Neuron (in vitro differentiated cells): ENCODE data around the gene KCNC1.

ENCODE experiments used
- H2AFZ ChIP-seq: one replicate; pipeline ENCODE4 v1.6.1; 2013; ENCODE audit warnings: low read depth, mild to moderate bottlenecking, inconsistent platforms, low read length, moderate library complexity
- H3K27me3 ChIP-seq: one replicate; pipeline ENCODE4 v1.6.1; 2013; ENCODE audit warnings: low read length; ENCODE audit not compliant: insufficient read depth
- H3K36me3 ChIP-seq: one replicate; pipeline ENCODE4 v1.6.1; 2013; ENCODE audit warnings: low read length; ENCODE audit not compliant: insufficient read depth
- H3K4me1 ChIP-seq: one replicate; pipeline ENCODE4 v1.6.1; 2013; ENCODE audit warnings: low read length; ENCODE audit not compliant: insufficient read depth
- H3K4me3 ChIP-seq: 2 replicates; pipeline ENCODE4 v1.5.1; 2013; ENCODE audit warnings: mild to moderate bottlenecking, low read length, moderate library complexity
- H3K9me3 ChIP-seq: one replicate; pipeline ENCODE4 v1.6.1; 2013; ENCODE audit warnings: low read length

KCNC1 gene

DNA sequence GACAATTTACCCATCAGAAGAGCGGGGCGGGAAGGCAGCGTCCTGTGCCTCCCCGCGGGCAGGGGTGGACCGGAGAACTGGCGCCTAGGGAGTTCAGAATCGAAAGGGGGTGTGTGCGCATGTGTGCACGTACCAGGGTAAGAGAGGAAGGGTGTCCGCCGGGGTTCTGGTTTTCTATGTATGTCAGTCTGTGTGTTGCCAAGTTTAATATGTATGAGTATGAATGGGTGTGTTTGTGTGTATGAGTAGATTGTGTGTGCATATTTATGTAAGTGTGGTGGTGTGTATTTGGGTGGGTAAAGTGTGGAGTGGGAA lies 2.0 kb downstream of the KCNC1 start:
- no peaks in the 10 kb centered on the region for H3K36me3 ChIP-seq
- H3K4me3 ChIP-seq: peak overlapping the region; percentile 64
- peaks cover 39% of the 10 kb centered on the region for H3K4me1 ChIP-seq
- H2AFZ ChIP-seq: no peak overlapping the region
- no peaks in the 10 kb centered on the region for H3K27me3 ChIP-seq
- H3K9me3 ChIP-seq: no peaks in the 10 kb centered on the region

DNA sequence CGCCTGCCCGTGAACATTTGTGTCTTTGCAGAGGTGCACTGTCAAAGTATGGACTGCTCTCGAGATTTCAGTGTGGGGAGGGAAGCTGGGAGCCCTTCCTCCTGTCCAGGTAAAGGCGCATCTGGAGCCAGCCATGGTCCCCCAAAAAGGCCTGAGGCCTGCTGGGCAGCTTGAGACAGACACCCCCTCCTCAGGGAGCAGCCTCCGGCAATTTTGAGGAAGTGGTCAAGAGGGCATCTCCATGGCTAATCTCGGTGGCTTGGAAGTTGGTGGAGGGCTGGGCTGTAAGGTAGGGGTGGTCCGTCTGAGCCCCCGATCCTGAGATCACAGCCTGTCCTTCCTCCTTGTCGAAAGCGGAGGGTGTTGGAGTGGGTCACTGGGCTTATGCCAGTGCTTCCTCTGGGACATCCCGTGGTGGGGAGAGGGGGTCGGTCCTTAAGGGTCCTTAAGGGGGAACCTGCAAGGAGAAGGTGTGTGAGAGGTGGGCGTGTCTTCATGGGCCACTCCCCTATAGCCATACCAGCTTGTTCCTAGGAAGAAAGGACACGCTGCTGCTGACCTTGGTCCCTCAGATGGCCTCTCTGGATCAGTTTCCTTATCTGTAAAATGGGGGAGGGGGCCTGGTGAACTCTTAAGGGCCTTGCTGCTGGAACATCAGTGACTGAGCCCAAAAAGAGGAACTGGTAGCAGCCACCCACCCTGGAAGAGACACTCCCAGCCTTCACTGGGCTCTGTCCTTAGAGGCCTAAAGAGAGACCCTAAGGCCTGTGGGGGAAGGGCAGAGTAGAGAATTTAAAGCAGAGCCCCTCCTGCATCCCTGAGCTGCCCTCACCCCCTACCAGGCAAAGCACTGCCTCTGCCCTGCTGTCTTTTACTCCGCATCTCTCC lies 2.6 kb downstream of the KCNC1 start:
- Histone ChIP-seq H3K27me3 (no peaks in the 10 kb centered on the region), H3K4me1 (peaks cover 39% of the 10 kb centered on the region), H3K9me3 (no peaks in the 10 kb centered on the region), H2AFZ (no peak overlapping the region), H3K36me3 (no peaks in the 10 kb centered on the region), H3K4me3 (peak overlapping the region; percentile 64)

DNA sequence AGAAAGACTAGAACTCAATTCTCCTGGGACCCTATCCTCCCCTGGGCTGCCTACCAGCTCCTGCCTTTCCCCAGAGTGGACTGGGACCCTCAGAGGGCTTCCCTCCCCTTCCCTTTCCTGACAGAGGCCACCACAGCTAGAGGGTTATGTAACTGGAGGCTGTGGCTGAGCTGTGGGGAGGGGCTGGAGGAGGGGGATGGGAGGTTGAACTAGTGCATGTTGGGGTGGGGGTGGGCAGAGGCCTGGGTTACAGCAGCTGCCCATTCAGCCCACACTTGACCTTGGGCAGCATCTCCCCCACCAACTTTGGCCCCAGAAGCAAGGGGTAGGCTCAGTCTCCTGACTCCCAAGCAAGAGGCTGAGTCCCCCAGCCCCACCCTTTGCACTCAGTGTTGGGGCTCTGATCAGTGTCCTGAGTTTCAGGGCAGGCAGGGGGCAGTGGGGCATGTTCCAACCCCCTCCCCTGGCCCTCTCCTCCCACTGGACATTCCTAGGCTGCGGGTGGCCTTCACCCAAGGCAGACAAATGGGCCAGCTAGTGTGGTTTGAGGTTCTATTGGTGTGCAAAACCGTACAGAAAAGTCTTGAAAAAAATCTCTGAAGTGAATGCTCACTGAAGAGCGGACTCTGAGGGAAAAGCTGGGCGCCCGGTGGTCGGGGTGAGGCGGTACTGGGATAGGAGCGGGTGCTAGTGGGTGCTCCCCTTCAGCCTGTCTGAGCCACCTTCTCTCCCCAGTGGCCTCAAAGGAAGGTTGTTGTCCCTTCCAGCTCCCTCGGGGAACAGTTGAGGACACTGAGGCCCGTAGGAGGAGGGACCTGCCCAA lies 3.8 kb downstream of the KCNC1 start:
- peak overlapping the region; percentile 64 for H3K4me3 ChIP-seq
- no peaks in the 10 kb centered on the region for H3K27me3 ChIP-seq
- no peak overlapping the region for H2AFZ ChIP-seq

DNA sequence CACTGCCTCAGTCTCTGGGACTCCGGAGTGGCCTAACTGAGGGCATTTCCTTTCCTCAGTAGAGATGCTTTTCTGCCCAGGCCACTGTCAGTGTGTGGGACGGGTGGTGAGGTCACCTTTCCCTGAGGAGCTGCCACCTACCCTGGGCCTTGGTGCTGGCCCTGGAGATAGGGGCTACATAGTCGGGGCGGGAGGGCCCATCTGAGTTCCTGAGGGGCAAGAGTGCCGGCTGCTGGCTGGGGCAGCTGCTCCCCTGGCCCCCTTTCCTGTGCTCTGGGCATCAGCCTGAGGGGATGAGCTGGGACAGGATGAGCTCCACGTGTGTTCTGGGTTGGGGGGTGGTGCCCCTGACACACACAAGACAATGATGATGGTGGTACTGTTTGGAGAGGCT lies 5.4 kb downstream of the KCNC1 start:
- H3K4me3 ChIP-seq: no peak overlapping the region

More for the DNA sequence above, 3.8 kb downstream of the KCNC1 start:
- no peaks in the 10 kb centered on the region for H3K9me3 ChIP-seq
- no peaks in the 10 kb centered on the region for H3K36me3 ChIP-seq
- H3K4me1 ChIP-seq: peaks cover 39% of the 10 kb centered on the region

DNA sequence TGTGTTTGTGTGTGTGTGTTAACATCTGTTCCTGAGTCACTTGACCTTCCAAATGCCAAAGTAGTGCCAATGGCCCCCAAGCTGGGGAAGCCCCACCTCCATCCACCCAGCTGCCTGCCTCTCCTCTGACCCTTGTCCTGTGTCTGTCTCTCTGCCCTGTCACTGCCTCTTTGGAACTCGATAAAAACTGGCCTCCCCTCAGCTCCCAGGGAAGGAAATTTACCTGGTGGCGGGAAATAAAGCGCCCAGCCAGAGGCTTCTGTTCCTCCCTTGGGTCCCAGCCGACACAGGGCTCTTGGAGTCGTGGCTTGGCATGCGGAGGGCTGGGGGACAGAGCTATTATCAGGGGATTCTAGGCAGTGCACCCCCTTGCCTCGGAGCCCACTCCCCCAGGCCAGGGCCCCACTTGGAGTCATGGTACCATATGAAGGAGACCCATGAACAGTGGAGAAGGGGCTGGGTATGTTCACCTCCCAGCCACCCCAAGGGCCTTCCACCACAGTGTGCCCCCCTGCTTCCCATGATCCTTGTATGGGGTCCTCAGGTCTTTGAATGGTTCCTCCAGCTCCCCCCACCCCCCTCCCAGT lies 6.2 kb downstream of the KCNC1 start:
- Histone ChIP-seq H3K27me3 (no peaks in the 10 kb centered on the region), H3K4me3 (no peak overlapping the region), H2AFZ (no peak overlapping the region), H3K36me3 (no peaks in the 10 kb centered on the region), H3K9me3 (no peaks in the 10 kb centered on the region), H3K4me1 (peaks cover 39% of the 10 kb centered on the region)

More for the DNA sequence above, 5.4 kb downstream of the KCNC1 start:
- Histone ChIP-seq H3K27me3 (no peaks in the 10 kb centered on the region), H2AFZ (no peak overlapping the region), H3K36me3 (no peaks in the 10 kb centered on the region), H3K9me3 (no peaks in the 10 kb centered on the region), H3K4me1 (peaks cover 39% of the 10 kb centered on the region)

DNA sequence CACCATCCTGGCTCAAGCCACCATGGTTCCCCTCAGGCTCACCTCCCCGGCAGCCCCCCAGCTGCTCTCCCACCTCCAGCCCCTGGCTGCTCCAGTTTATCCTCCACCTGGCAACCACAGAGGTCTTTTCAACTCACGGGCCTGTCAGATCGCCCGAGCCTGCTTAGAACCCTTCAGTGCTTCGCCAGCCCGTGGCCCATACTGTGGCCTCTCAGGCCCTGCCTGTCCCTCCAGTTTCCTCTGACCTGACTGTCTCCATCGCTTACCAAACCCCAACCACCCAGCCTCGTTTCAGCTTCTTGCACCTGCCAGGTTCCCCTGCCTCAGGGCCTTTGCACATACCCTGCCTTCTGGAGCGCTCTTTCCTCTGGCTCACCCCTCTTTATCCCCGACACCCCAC lies 6.9 kb downstream of the KCNC1 start:
- Histone ChIP-seq H3K9me3 (no peaks in the 10 kb centered on the region), H3K4me3 (no peak overlapping the region), H3K27me3 (no peaks in the 10 kb centered on the region), H3K36me3 (no peaks in the 10 kb centered on the region), H3K4me1 (peaks cover 32% of the 10 kb centered on the region), H2AFZ (no peak overlapping the region)

DNA sequence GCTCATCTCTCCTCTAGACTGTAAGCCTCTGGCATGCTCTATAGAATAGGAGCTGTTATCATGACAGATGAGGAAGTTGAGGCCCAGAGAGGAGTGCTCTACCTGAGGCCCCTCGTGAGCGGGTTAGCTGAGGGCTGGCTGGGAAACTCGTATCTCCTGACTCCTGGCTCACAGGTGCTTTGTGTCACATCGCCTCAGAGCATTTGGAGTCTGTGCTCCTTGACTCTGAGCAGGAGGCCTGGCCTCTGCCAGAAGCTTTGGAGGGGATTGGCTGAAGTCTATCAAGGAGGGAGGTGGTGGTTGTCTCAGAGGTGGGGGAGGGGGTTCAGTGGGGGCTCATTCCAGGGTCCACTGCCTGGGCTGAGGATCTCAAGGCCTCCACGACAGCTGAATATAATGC lies 7.4 kb downstream of the KCNC1 start:
- H3K9me3 ChIP-seq: no peaks in the 10 kb centered on the region
- no peaks in the 10 kb centered on the region for H3K36me3 ChIP-seq
- peaks cover 27% of the 10 kb centered on the region for H3K4me1 ChIP-seq
- no peaks in the 10 kb centered on the region for H3K27me3 ChIP-seq
- H2AFZ ChIP-seq: no peak overlapping the region
- H3K4me3 ChIP-seq: no peak overlapping the region

DNA sequence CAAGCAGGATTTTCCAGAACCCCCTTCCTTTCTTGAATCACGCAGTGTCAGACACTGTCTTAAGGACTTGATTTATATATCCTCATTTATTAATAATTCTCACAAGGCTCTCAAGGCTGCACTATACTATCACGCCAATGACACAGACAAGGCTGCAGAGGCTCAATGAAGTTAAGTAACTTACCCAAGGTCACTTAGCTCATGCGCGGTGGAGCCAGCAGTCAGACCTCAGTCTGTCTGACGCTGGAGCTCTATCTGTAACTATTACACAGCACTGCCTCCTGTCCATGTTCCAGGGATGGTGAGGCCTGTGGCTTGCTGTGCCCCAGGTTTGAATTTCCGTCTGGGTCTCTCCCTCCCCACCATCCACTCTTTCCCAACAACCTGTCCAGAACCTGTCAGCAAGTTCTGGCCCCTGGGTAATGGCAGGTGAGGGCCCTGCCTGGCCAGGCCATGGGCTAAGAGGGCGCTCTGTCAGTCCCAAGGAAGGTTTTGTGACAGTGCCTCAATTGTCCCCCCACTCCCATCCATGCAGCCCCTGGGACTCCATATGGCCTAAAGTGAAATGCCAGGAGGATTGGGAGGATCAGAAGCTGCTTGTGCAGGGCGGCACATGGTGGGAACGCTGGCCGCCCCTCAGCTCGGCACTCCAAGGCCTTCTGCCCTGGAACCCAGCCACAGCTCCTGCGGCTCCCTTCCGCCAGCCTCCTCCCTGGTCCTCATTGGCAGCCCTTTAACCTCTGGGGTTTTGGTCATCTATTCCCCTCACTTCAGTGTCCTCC lies 8.6 kb downstream of the KCNC1 start:
- Histone ChIP-seq H3K4me3 (no peak overlapping the region), H3K36me3 (no peaks in the 10 kb centered on the region), H2AFZ (no peak overlapping the region), H3K27me3 (no peaks in the 10 kb centered on the region), H3K4me1 (peaks cover 15% of the 10 kb centered on the region), H3K9me3 (no peaks in the 10 kb centered on the region)

DNA sequence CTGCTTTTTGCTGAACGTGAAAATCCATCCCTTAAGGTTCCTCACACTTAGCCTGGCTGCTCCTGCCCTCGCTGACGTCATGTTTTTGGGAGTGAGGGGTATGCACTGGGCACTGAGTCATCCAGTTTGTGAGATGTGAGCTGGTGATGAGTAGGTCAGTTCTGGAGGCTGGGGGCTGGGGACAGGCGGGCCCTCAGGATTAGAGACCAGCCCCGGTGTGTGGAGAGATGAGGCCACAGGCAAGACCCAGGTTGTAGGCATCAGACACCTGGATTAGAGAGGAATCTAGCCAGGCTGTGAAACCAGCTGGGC lies 9.2 kb downstream of the KCNC1 start:
- Histone ChIP-seq H3K27me3 (no peaks in the 10 kb centered on the region), H3K9me3 (no peaks in the 10 kb centered on the region), H3K4me3 (no peak overlapping the region), H3K4me1 (peaks cover 9% of the 10 kb centered on the region), H3K36me3 (no peaks in the 10 kb centered on the region), H2AFZ (no peak overlapping the region)

DNA sequence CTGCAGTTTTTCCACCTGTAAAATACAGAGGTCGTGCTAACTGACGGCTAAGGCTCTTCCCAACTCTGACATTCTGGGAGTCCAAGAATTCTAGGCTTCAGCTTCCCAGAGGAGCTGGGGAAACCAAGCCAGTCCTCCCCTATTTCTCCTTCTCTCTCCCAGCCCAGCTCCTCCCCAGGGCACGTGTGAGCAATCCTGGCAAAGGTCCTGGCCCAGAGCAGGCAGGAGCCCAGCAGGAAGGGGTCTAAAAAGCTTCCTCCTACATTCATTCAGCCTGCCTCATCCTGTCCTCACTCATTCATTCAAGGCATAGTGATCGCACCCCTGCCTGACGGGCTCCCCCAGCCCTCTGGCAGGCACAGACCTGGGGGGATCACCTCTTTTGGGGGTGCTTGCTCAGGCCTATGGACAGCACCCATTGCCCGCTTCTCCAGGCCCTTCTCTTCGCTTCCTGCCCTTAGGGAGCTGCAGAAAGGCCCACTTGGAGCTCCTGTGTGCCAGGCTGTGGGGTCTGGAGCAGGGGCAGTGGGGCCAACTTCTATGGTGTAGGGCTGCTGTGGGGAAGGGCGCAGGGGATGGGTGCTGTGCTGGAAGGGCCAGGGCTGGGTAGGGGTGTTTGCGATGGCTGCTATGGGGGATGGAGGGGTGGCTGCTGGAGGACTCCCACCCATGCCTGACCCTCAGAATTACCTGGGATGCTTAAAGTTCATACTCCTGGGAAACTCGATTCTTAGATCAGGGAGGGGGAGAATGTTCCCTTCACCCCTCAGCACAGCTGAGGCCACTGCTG lies 9.8 kb downstream of the KCNC1 start:
- no peaks in the 10 kb centered on the region for H3K36me3 ChIP-seq
- no peak overlapping the region for H3K4me3 ChIP-seq
- H2AFZ ChIP-seq: no peak overlapping the region
- H3K27me3 ChIP-seq: no peaks in the 10 kb centered on the region
- no peaks in the 10 kb centered on the region for H3K9me3 ChIP-seq
- H3K4me1 ChIP-seq: peaks cover 4% of the 10 kb centered on the region

DNA sequence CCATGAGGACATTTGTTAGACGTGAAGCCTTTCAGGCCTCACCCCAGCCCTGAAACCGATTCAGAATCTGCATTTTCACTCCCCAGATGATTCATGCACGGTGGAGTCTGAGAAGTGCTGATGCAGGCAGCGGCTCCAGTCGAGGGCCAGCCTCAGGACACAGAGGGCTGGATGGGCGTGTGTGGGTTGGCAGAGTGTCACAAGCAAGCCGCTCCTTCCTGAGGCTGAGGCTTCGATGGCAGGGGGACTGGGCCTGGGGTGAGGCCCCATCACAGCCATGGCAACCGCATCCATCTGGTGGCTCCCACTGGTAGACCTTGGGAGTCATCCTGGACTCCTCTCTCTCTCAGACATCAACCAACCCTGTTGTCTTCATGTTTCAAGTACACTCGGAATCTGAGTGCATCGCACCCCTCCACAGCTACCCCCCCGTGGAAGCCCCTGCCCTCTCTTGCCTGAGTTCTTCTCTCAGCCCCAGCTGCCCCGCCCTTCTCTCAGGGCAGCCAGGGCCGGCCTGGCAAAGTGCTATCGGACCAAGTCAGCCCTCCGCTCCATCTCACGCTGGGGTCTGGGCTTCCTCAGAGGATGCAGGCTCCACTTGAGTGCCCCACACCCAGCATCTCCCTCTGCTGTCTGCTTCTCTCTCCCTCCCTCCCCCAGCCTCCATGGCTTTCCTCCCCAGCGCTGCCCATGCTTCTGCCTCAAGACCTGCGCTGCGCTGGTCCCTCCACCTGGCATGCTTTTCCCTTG lies 10.6 kb downstream of the KCNC1 start:
- H3K9me3 ChIP-seq: no peaks in the 10 kb centered on the region
- no peak overlapping the region for H3K4me3 ChIP-seq
- H3K27me3 ChIP-seq: no peaks in the 10 kb centered on the region
- H3K36me3 ChIP-seq: no peaks in the 10 kb centered on the region
- H2AFZ ChIP-seq: no peak overlapping the region
- H3K4me1 ChIP-seq: no peaks in the 10 kb centered on the region

DNA sequence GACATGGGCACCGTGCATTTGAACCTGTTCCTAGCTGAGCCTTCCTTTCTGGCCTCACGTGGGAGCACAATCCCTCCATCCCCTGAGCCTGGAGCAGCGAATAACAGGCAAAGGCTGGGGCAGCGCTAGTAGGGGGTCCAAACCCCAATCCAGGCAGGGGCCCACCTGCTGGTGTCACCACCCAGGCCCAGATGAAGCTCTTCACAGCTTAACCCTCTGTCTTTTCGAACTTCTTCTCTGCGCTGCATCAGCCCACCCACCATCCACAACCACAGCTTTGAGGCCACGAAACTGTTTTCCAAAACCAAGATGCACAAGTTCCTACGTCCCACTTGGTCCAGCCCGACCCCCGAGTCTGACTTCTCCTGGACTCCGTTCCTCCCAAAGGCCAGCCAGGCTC lies 11.5 kb downstream of the KCNC1 start:
- Histone ChIP-seq H3K27me3 (no peaks in the 10 kb centered on the region), H3K4me1 (no peaks in the 10 kb centered on the region), H3K36me3 (no peaks in the 10 kb centered on the region), H3K4me3 (no peak overlapping the region), H2AFZ (no peak overlapping the region), H3K9me3 (no peaks in the 10 kb centered on the region)
